ENCODE results near the gene PXK. TPM values are rescaled to one million over a fixed set of nuclear protein-coding genes. Genes with fewer than 3 reads are reported as not detected.

Gene PXK
- total RNA-seq, 1 donor from 2014 or later: 14.3 TPM

- Mint-ChIP-seq H3K4me1 (peaks cover 17% of the 10 kb centered on the region), H3K36me3 (peaks cover 3% of the 10 kb centered on the region), H3K4me3 (no peak overlapping the region), H3K27me3 (ENCODE audit: insufficient read depth, low read depth) (no peaks in the 10 kb centered on the region), H3K27ac (no peak overlapping the region), H3K9me3 (no peaks in the 10 kb centered on the region)
- Histone ChIP-seq H4K20me1 (ENCODE audit: low read depth) (peaks cover 12% of the 10 kb centered on the region), H3K9ac (no peak overlapping the region), H3F3A (ENCODE audit: low read depth) (peaks cover 26% of the 10 kb centered on the region), H3K36me3 (no peaks in the 10 kb centered on the region), H3K27me3 (no peaks in the 10 kb centered on the region), H3K4me1 (peaks cover 11% of the 10 kb centered on the region), H3K4me3 (no peak overlapping the region), H3K4me2 (no peak overlapping the region), H3K9me3 (ENCODE audit: low read depth) (no peaks in the 10 kb centered on the region), H2AFZ (replicated peaks) (no peak overlapping the region), H3K27ac (no peak overlapping the region), H3K79me2 (ENCODE audit: low read depth) (no peaks in the 10 kb centered on the region)
- TF ChIP-seq EZH2 (IDR thresholded peaks at IDR 0.05) (no peak), CTCF (IDR thresholded peaks at IDR 0.05) (no peak), EZH2phosphoT487 (IDR thresholded peaks at IDR 0.05) (no peak)
- DNase-seq (ENCODE audit: low spot score): no peak
These were observed 8.9 kb upstream of the PXK start for GRCh38 chr3:58323529-58324390.

GRCh38 chr3:58324391-58325390 lies 8.0 kb upstream of the PXK start:
- Histone ChIP-seq H3K27me3 (no peaks in the 10 kb centered on the region), H3K79me2 (ENCODE audit: low read depth) (no peaks in the 10 kb centered on the region), H3K9me3 (ENCODE audit: low read depth) (no peaks in the 10 kb centered on the region), H3K27ac (no peak overlapping the region), H2AFZ (replicated peaks) (no peak overlapping the region), H4K20me1 (ENCODE audit: low read depth) (peaks cover 12% of the 10 kb centered on the region), H3F3A (ENCODE audit: low read depth) (peaks cover 25% of the 10 kb centered on the region), H3K9ac (no peak overlapping the region), H3K36me3 (no peaks in the 10 kb centered on the region), H3K4me3 (no peak overlapping the region), H3K4me2 (no peak overlapping the region), H3K4me1 (peaks cover 11% of the 10 kb centered on the region)
- Mint-ChIP-seq H3K9me3 (no peaks in the 10 kb centered on the region), H3K27me3 (ENCODE audit: insufficient read depth, low read depth) (no peaks in the 10 kb centered on the region), H3K4me1 (peaks cover 17% of the 10 kb centered on the region), H3K27ac (no peak overlapping the region), H3K36me3 (no peaks in the 10 kb centered on the region), H3K4me3 (no peak overlapping the region)
- no peak for DNase-seq (ENCODE audit: low spot score)
- TF ChIP-seq CTCF (IDR thresholded peaks at IDR 0.05) (no peak), EZH2phosphoT487 (IDR thresholded peaks at IDR 0.05) (no peak), EZH2 (IDR thresholded peaks at IDR 0.05) (no peak)

GRCh38 chr3:58325525-58325992 lies 7.1 kb upstream of the PXK start:
- no peak for TF ChIP-seq EZH2phosphoT487 (IDR thresholded peaks at IDR 0.05)
- TF ChIP-seq EZH2 (IDR thresholded peaks at IDR 0.05): no peak
- no peak for TF ChIP-seq CTCF (IDR thresholded peaks at IDR 0.05)
- Histone ChIP-seq H3K4me2 (no peak overlapping the region), H3K4me3 (no peak overlapping the region), H3K79me2 (ENCODE audit: low read depth) (no peaks in the 10 kb centered on the region), H3K4me1 (peaks cover 11% of the 10 kb centered on the region), H3F3A (ENCODE audit: low read depth) (peaks cover 19% of the 10 kb centered on the region), H2AFZ (replicated peaks) (no peak overlapping the region), H3K27ac (no peak overlapping the region), H3K27me3 (no peaks in the 10 kb centered on the region), H3K36me3 (no peaks in the 10 kb centered on the region), H3K9ac (no peak overlapping the region), H3K9me3 (ENCODE audit: low read depth) (no peaks in the 10 kb centered on the region), H4K20me1 (ENCODE audit: low read depth) (peaks cover 10% of the 10 kb centered on the region)
- no peaks in the 10 kb centered on the region for H3K27me3 Mint-ChIP-seq (ENCODE audit: insufficient read depth, low read depth)
- H3K36me3 Mint-ChIP-seq: no peaks in the 10 kb centered on the region
- no peak overlapping the region for H3K4me3 Mint-ChIP-seq
- peaks cover 17% of the 10 kb centered on the region for H3K4me1 Mint-ChIP-seq
- H3K9me3 Mint-ChIP-seq: no peaks in the 10 kb centered on the region
- DNase-seq (ENCODE audit: low spot score): no peak
- H3K27ac Mint-ChIP-seq: no peak overlapping the region
